GM19468 (cell line): ENCODE results near the gene PNPO.

Experiments
- ATAC-seq: cut with Tn5 transposase; IDR thresholded peaks from one replicate; pipeline ENCODE4 v1.9.1; 2021; ENCODE audit warnings: mild to moderate bottlenecking, moderate library complexity, moderate number of reproducible peaks; ENCODE audit not compliant: unreplicated experiment; ENCODE audit errors: extremely low read depth

Gene PNPO

GRCh38 chr17:47946516-47946915, 5.1 kb downstream of the PNPO start:
- no peak for ATAC-seq

GRCh38 chr17:47946929-47947397, 5.6 kb downstream of the PNPO start:
- ATAC-seq: no peak

- no peak for ATAC-seq
These were observed 7.4 kb downstream of the PNPO start for GRCh38 chr17:47948706-47949196.

GRCh38 chr17:47949197-47949759, 7.9 kb downstream of the PNPO start:
- ATAC-seq: no peak

GRCh38 chr17:47949946-47950345, 8.6 kb downstream of the PNPO start:
- no peak for ATAC-seq

DNA sequence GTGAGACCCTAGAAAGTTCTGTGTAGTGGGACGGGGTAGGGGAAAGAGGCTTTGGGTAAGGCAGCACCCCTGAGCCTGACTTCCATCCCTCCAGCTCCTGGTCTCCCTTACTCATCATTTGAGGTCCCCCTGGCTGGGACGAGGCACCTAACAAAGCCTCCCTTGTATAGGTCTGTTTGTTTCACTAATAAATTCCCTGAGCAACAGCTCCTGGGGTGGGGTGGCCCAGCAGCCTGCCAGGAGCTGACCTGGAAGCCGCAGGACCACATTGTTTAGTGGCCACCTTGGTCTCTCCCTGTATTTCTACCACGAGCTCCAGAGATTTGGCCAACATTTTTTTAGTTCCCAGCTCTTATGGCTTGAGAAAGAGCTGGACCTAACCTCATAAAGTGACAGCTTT, 9.1 kb downstream of the PNPO start:
- ATAC-seq: no peak

DNA sequence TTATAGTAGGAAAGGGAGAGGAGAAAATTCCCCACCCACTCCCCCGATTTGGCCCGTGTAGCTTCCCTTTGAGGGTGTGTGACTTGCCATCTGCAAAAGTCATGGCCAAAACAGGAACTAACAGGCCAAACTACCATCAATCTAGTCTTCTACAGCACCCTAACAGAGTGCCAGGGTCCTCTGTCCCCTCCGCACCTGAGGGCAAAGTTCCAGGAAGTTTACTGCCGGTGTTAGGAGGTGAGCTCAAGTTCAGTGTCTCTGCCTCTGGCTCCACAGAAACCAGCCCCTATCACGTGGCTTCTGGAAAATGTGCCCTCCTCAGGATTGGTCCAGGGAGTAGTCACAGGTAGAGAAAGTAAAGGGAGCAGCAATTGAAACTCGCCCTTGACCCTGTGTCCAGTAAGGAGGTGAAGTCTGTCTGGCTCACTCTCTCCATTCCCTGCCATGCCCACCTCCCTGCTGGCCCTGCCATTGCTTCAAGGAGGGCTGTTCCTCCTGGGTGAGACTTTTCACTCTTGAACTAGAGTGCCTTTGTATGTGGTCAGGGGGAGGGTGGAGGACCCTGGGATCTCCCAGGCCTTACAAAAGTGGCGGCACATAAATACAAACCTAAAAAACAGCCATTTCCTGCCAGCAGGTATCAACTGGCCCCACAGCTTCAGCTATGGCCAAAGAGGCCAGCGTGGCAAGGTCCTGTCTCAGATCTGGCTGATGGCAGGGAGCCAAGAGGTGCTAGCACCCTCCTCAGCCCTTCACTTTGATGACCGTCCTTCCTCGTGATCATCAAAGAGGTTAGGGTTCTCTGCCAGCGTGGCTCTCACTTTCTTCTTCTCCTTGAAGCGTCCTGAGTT, 11.0 kb downstream of the PNPO start:
- no peak for ATAC-seq

GRCh38 chr17:47953909-47954308, 12.5 kb downstream of the PNPO start:
- no peak for ATAC-seq

DNA sequence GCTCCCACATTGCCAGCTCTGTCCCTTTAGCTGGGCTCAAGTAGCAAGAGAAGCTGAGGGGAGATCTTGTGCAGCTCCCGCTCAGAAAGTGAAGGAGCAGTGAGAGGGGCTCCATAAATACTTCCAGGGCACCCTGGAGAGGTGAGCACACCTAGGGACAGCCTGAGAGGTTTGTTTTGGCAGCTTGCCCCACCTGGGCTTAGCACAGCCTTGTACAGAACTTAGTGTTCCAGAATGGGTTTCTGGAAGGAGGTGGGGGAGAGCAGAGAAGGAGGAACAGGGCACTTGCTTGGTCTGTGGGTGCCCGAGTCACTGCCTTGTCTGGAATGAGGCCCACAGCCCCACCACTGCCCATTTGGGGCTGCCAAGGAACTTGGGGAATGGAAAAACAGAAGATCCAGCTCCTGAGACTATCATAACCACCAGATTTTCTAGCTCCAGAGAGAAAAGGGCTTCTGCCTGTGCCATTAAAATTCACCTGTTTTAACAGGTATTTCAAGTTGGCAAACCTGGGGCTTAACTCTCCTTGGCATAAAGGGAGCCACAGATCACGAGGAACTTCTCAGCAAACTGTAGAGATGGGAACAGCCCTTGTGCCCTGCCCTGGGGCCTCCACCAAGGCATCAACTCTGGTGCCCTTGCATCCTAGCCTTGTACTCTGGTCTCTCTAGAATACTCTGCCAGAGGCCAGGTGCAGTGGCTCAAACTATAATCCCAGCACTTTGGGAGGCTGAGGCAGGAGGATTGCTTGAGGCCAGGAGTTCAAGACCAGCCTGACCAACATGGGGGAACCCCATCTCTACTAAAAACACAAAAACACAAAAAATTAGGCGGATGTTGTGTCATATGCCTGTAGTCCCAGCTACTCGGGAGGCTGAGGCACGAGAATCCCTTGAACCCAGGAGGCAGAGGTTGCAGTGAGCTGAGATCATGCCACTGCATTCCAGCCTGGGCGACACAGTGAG, 14.4 kb downstream of the PNPO start:
- ATAC-seq: no peak

DNA sequence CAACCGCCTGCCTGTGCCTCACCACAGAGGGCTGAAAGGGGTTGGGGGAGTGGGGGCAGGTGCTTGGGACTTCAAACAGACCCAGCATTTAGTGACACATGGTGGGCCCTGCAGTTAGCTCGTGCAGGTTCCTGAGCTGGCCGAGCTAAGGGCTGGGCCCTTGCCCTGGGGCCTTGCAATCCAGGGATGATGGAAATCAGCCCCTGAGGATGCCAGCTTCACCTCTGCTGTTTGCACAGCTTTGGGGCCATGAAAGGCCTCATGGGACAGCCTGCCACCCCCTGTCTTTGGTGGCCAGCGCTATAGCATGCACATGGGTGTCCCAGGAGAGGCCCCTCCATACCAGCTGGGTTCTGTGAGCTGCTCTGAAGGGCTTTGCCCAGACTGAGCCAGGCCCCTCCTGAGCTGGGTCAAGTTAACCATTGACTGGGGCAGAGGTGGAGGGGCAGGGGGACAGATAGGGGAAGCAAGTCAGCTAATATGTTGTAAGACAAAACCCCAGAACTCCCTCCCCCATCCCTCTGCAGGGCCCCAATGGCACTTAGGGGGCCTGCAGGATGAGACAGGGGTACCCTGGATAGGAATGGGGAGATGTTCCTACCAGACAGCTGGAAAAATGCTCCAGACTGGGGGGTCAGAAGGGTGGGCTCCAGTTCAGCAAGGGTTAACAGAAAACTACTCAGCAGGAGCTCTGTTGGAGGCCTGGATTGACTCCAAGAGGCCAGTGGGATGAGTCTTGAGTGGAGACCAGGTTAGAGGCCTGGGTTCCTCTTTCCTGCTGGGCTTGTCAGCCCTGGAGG, 15.6 kb downstream of the PNPO start:
- ATAC-seq: no peak

DNA sequence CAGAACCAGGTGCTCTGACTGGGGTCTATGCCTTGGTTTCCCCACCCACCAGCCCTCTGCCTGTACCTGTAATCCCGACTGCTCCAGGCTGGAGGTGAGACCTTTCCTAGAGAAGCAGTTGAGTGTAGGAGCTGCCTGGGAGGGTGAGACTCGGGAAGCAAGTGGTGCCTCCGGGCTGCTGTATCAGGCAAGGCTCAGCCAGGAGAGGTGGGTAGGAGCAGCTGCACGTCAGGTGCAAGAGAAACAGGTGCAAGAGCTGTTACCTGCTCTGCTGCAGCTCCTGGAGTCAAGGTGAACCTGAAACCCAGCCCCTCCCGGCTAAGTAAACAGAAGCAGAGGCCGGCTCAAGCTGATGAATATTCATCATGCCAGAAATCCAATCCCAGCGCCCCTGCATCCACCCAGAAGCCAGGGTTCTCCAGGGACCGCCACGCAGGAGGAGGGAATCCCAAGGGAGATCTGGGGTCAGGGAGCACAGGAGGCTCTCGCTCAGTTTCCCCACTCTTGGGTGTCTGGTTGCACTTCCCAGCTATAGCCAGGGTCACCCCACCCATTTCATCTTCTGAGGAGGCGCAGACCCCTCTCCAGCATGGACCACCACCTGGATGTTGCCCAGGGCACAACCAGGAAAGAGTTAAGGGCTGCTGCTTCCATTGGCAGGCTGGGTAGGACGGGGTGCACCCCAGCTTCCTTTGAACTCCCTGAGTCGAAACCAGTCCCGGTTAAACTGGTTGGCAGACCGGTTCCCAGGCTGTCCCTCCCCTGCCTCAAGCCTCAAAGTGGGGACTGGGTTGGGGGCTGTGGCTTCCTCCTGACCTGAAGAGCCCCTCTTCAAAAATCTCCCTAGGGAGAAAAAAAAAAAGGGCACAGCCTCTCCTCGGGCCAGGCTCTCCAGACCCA, 16.5 kb downstream of the PNPO start, which contains the start of gene PRR15L:
Gene PRR15L, minus strand, starts transcription at position 293 of the 900 bp plus-strand sequence. CDS start 4,649 bp downstream, outside the sequence.
- ATAC-seq: no peak

DNA sequence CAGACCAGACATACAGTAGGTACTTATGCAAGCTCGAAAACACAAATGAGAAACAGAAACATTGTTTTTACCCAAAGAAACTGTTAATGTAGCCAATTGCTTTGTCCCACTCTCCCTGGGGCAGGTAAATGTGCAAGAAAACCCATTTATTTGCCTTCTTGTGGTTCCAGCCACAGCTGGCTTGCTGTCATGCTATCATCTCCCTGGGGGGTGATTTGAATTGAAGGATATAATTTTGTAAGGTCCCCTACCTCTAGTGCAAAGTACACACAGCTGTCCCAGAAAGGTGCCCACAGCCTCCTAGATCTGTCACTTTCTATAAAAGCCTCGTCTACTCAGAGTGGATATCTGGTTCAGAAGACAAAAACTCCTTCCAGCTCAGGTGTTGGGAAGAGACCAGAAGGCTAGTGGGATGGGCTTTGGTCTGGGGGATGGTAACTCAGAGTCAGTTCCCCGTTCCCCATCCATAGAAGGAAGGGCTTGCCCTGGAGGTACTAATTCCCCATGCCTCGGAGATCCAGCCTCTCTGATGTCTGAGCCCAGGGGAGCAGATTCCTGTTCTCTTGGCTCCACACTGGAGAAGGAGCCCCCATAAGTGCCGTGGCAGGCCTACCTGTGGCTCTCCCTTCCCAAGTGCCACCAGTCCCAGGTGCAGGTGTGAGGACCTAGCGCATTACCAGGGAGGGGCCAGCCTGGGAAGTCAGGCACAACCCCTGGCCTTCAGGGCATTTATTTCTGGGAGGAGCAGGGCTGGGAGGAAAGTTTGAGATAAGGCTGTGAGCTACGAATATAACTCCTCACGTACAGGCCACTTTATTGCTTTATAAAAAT, 18.7 kb downstream of the PNPO start:
- no peak for ATAC-seq

GRCh38 chr17:47961406-47961805, 20.0 kb downstream of the PNPO start:
- no peak for ATAC-seq

GRCh38 chr17:47962901-47963300, 21.5 kb downstream of the PNPO start:
- ATAC-seq: no peak

- ATAC-seq: no peak
These were observed 23.5 kb downstream of the PNPO start for GRCh38 chr17:47964856-47965255.

DNA sequence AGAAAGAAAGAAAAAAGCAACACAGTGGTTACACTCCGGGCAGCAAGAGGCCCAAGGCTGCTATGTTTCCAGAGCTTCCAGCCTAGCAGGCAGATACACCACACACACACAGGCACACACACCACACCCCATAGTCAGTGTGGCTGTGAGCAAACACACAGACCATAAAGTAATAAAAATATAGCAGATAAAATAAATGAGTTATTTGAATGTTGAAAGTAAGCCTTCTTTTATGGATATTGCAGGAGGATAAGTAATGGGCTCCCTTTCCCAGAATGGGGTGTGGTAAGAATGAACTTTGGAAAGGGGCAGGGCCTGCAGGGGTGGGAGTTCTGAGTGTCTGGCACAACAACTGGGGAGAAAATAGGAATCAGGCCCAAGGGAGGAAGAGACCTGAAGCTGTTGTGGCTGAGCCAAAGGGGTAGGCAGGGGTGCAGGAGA, 24.7 kb downstream of the PNPO start:
- no peak for ATAC-seq

DNA sequence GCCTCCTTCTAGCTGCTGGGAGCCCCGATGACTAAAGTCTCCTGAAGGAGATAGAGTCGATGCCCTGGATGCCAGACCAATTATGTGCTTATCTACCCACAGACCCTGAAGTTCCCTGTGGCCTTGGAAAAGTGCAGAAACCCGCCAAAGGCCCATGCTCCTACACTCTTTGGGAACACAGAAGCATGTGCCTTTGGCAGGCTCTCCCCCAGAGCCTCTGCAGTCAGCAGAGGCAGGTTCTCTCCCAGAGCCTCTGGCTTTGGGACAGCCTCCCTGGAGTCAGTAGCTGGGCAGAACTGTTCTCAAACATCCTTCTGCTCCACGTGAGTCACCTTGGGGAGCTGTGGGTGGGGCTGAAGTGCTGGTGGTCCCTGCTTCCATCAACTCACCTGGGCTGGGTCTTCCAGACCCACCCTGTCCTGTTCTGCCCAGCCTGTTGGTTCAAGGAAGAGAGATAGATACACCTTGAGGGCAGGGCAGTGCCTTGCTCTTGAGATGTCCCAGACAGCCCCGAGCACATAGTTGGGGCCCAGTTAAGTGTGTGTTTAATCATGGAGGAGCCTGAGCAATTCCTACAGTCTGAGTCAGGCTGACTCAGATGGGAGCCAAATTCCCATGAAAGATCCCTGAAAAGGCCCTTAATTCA, 26.4 kb downstream of the PNPO start:
- no peak for ATAC-seq
